Measurements from ENCODE around the gene ZNF280B.

The ZNF280B gene

DNA sequence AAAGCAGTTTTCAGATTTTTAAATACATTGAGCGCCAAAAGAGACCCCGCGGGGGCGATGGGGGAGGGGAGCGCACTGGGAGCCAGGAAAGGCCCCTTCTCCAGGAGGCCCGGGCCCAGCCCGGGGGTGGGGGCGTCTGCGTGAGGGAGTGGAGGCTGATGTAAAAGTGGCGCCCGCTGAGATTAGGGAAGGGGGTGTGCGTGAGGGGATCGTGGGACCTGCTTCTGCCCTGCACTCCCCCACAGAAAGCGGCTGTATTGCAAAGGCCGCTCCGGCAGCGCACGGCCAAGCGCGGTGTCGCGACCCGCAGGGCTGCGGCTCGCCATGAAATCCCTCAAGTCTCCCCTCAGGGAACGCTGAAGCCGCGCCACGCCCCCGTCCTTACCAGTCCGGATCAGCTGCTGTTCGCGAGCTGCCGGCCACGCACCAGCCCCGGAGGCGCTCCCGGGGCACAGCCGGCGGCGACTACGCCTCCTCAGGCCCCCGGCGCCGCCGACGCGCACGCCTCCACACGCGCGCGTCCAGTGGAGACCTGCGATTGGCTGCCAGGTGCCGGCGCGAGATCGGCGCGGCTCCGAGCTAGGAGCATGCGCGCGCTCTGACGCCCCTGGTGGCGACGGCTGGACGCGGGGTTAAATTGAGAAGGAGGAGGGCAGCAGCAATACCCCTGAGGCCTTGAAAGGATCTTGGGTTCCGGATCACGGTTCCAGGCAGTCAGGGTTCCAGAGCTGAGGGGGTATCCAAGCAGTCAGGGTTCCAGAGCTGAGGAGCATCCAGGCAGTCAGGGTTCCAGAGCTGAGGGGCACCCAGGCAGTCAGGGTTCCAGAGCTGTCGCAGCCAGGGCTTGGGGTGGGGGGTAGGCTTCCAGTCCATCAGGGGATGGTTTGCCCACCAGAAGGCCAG, at the start of gene ZNF280B:
ZNF280B (minus strand) TSS at position 469 of the 903 bp plus-strand sequence. CDS start 19,344 bp downstream, outside the sequence.
- DNase-seq (ENCODE audit: low spot score), result peak; percentile 70

DNA sequence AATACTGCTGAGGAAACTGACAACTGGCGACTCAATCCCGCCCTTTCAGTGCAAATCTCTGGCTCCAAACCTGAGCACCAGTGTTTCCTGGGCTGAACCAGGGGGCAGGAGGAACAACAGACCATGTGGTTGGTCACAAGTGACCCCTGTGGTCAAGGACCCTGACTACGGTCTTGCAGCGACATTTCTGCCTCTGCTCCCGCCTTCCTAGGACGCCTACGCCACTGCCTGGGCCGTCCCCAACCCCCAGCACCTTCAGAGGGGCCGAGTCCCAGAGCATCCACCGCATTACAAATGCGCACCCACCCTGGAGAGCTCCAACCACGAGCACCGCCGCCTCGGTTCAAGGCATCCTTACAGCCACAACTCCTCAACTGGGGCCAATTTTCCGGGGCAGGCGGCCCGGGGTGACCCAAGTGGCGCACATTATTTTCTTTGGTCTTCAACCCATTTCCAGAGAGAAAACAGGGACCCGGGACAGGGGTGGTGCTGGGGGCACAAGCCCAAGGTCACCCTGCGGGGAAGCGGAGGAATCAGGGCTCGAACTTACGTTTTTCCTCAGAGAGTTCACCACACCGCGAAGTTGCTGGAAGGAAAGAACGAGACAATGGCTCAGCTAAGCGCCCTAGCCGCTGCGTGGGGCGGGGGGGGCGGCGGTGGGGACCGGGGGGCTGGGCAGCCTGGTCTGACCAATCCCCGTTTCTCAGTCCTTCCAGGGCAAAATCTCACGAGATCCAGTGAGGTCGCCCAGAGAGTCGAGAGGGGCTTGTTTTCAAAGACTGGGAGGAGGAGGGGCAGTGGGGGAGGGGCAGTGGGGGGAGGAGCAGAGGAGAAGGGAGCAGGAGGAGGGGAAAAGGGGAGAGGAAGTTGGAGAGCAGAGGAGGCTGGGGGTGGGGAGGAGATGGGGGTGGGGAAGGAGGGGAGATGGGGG, 48.7 kb upstream of the ZNF280B start:
- DNase-seq (ENCODE audit: low spot score), result peak; percentile 99

DNA sequence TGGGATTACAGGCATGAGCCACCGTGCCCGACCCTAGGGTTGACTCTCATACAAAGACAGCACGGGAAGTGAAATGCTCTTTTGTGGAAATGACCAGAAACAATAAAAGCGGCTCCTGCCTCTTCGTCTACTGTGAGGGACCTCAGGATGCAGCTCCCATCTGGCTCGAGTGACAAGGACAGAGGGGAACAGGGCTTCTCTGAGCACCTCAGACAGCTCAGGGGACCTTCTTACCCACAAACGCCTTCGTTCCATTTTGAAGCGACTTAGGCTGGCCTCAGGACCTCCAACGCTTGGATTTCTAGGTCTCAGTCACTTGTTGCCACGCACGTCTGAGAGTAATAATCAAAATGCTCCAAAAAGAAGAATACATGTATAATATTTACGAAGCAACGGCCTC, 48.0 kb upstream of the ZNF280B start:
- no peak for DNase-seq (ENCODE audit: low spot score)

- no peak for DNase-seq (ENCODE audit: low spot score)
These were observed 47.1 kb upstream of the ZNF280B start for GRCh38 chr22:22555596-22555995.

GRCh38 chr22:22554587-22555284, 46.2 kb upstream of the ZNF280B start:
- no peak for DNase-seq (ENCODE audit: low spot score)

- DNase-seq (ENCODE audit: low spot score), result no peak
These were observed 45.4 kb upstream of the ZNF280B start for GRCh38 chr22:22553735-22554586.

DNA sequence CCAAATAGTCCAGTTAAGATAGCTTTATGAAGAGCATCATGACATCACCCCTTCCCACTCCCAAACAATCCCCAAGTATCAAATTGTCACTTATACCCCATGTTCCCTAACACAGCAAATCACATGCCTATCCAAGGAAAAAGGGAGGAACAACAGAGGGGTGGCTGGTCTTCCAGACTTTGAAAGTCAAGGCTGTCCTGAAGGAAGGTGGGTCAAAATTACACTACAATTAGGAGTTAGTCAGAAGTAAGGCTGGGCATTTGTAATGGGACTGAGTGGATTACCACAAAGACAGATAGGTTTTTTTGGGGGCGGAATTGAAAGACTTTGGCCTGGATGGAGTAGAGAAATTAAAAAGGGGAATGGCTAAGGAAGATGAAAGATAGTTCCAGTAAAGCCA, 44.6 kb upstream of the ZNF280B start:
- no peak for DNase-seq (ENCODE audit: low spot score)

- no peak for DNase-seq (ENCODE audit: low spot score)
These were observed 44.1 kb upstream of the ZNF280B start for GRCh38 chr22:22552630-22553029.

DNA sequence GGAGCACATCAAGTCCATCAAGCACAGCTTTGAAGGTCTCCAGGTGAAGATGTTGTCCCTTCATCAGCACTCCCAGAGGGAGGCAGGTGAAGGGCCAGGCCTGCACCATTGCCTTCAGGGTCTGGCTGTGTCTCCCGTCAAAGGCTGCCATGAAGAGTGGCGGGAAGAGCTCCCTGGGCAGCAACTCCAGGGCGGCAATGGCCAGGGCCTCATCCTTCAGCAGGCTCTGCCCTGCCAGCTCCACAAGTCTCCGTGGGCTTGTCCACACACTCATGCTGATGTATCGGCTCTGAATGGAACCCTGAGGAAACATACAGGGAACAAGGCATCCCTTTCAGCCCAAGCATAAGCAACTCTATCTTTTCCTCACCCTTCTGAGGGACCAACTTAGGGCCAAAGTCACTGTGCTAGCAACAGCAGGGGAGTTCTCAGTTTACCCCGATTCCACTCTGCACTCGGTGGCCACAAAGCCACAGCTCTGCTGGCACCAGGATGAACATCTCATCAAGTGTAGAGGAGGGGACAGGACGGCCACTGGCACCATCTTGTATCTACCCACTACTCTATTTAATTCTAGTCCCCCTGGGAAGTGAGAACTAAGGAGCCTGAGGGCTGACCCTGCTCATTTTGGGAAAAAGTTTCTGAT, 42.4 kb upstream of the ZNF280B start:
- no peak for DNase-seq (ENCODE audit: low spot score)

GRCh38 chr22:22548910-22549309, 40.4 kb upstream of the ZNF280B start:
- DNase-seq (ENCODE audit: low spot score), result no peak

GRCh38 chr22:22548317-22548716, 39.8 kb upstream of the ZNF280B start:
- DNase-seq (ENCODE audit: low spot score), result no peak

DNA sequence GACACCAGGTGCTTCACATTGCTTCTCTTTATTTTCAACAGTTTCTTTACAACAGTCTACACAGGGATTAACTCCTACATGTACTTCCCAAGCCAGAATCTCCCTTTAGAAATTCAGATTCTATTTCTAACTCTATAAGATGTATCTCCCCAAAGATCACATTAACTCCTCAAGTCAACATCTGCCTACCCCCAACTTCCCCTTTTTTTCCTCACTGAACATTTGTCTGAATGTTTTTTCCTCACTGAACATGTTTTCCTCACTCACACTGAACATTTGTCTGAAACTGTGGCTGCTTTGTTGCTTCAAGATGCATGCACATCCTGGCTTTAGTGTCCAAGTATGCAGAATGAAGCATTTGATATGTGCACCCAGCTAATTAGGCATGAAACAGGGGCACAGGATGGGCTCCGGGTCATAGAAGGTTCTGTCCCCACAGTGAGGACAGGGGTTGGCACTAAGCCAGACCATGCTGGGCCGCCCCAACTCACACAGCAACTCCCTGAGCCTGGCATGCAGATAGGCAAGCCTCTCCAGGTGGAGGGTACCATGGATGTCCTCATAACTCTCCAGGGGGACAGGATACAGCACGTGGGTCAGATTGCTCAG, 39.3 kb upstream of the ZNF280B start:
- no peak for DNase-seq (ENCODE audit: low spot score)

GRCh38 chr22:22547226-22547625, 38.7 kb upstream of the ZNF280B start:
- DNase-seq (ENCODE audit: low spot score), result no peak

GRCh38 chr22:22546490-22546889, 37.9 kb upstream of the ZNF280B start:
- no peak for DNase-seq (ENCODE audit: low spot score)

- no peak for DNase-seq (ENCODE audit: low spot score)
These were observed 36.5 kb upstream of the ZNF280B start for GRCh38 chr22:22545084-22545483.

GRCh38 chr22:22538226-22538989, 29.9 kb upstream of the ZNF280B start:
- no peak for DNase-seq (ENCODE audit: low spot score)

DNA sequence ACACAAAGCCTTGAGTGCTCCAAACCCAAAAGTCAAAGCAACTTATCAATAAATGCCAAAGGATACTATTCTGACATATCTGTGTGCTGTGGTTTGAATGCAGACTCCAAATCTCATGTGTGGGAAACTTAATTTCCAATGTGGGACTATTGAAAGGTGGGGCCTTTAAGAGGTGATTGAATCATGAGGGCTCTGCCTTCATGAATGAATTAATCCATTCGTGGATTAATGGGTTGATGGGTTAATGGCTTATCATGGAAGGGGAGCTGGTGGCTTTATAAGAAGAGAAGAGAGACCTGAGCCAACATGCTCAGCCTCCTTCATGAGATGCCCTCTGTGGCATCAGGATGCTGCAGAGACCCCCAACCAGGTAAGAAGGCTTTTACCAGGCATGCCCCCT, 28.4 kb upstream of the ZNF280B start:
- no peak for DNase-seq (ENCODE audit: low spot score)

GRCh38 chr22:22536515-22536914, 28.0 kb upstream of the ZNF280B start:
- no peak for DNase-seq (ENCODE audit: low spot score)

GRCh38 chr22:22535662-22536061, 27.1 kb upstream of the ZNF280B start:
- no peak for DNase-seq (ENCODE audit: low spot score)

Data from COLO829 (cell line).